Liver (tissue), 9 donors: ENCODE data around the gene CDKN1A. TPM values are rescaled to one million over a fixed set of nuclear protein-coding genes. Genes with fewer than 3 reads are reported as not detected.

ENCODE experiments used
- DNase-seq: peaks from one replicate; pipeline ENCODE4 v3.0.0-alpha.2; 2017; ENCODE audit warnings: low spot score
- H3K27ac ChIP-seq, 2 donors: one replicate each; pipeline ENCODE4 v1.7.0; 2013; ENCODE audit warnings: inconsistent platforms in 2 of 2, low read length in 2 of 2, control low read depth in 1 of 2, low read depth in 1 of 2, mild to moderate bottlenecking in 1 of 2
- H3K27me3 ChIP-seq, 4 donors: one replicate each; pipeline versions ENCODE4 v1.6.1 to v1.7.0; 2013; ENCODE audit warnings: low read length in 3 of 4, inconsistent platforms in 1 of 4, mild to moderate bottlenecking in 1 of 4, moderate library complexity in 1 of 4; ENCODE audit not compliant: control insufficient read depth in 4 of 4, insufficient read depth in 4 of 4
- H3K36me3 ChIP-seq, 4 donors: one replicate each; pipeline versions ENCODE4 v1.6.1 to v1.7.0; 2013; ENCODE audit warnings: low read length in 3 of 4, mild to moderate bottlenecking in 3 of 4, low read depth in 1 of 4, moderate library complexity in 1 of 4; ENCODE audit not compliant: control insufficient read depth in 4 of 4, insufficient read depth in 3 of 4
- H3K4me1 ChIP-seq, 4 donors: one replicate each; pipeline versions ENCODE4 v1.6.1 to v1.7.0; 2013; ENCODE audit warnings: low read length in 3 of 4, mild to moderate bottlenecking in 3 of 4, moderate library complexity in 1 of 4; ENCODE audit not compliant: control insufficient read depth in 4 of 4, insufficient read depth in 4 of 4
- H3K4me3 ChIP-seq, 3 donors: one replicate each; pipeline versions ENCODE4 v1.6.1 to v1.7.0; 2013; ENCODE audit warnings: low read length in 3 of 3, control low read depth in 1 of 3, low read depth in 1 of 3, mild to moderate bottlenecking in 1 of 3
- H3K9ac ChIP-seq, 2 donors: one replicate each; pipeline ENCODE4 v1.7.0; 2013; ENCODE audit warnings: low read length in 2 of 2, mild to moderate bottlenecking in 2 of 2, moderate library complexity in 2 of 2, control low read depth in 1 of 2, low read depth in 1 of 2
- H3K9me3 ChIP-seq, 4 donors: one replicate each; pipeline versions ENCODE4 v1.6.1 to v1.7.0; 2013; ENCODE audit warnings: low read length in 3 of 4; ENCODE audit not compliant: control insufficient read depth in 4 of 4
- EGR1 ChIP-seq, 2 donors: IDR thresholded peaks; 2 replicates each; pipeline ENCODE4 v1.6.1; 2016 to 2018; ENCODE audit warnings: antibody characterized with exemption in 2 of 2, low read depth in 2 of 2
- FOXA2 ChIP-seq: IDR thresholded peaks from 2 replicates; pipeline ENCODE4 v1.6.1; 2016; ENCODE audit warnings: antibody characterized with exemption
- GABPA ChIP-seq, 2 donors: IDR thresholded peaks in 1 of 2; conservative IDR thresholded peaks in 1 of 2; 2 replicates each; pipeline ENCODE4 v1.6.1; 2016; ENCODE audit warnings: antibody characterized with exemption in 2 of 2, mild to moderate bottlenecking in 1 of 2, moderate library complexity in 1 of 2
- HNF4A ChIP-seq, 2 donors: conservative IDR thresholded peaks; 2 replicates each; pipeline ENCODE4 v1.6.1; 2016; ENCODE audit warnings: antibody characterized with exemption in 2 of 2, mild to moderate bottlenecking in 2 of 2
- HNF4G ChIP-seq: IDR thresholded peaks from 2 replicates; pipeline ENCODE4 v1.6.1; 2016; ENCODE audit warnings: antibody characterized with exemption
- JUND ChIP-seq, 2 donors: IDR thresholded peaks; 2 replicates each; pipeline ENCODE4 v1.6.1; 2016; ENCODE audit warnings: antibody characterized with exemption in 2 of 2
- MAX ChIP-seq: IDR thresholded peaks from 2 replicates; pipeline ENCODE4 v1.6.1; 2016; ENCODE audit warnings: antibody characterized with exemption
- NR2F2 ChIP-seq: IDR thresholded peaks from 2 replicates; pipeline ENCODE4 v1.6.1; 2016; ENCODE audit warnings: antibody characterized with exemption
- RAD21 ChIP-seq, 2 donors: IDR thresholded peaks; 2 replicates each; pipeline ENCODE4 v1.6.1; 2016; ENCODE audit warnings: antibody characterized with exemption in 2 of 2, mild to moderate bottlenecking in 2 of 2
- RXRA ChIP-seq, 2 donors: IDR thresholded peaks; 2 replicates each; pipeline ENCODE4 v1.6.1; 2017 to 2018; ENCODE audit warnings: antibody characterized with exemption in 2 of 2, mild to moderate bottlenecking in 1 of 2
- SP1 ChIP-seq: IDR thresholded peaks from 2 replicates; pipeline ENCODE4 v1.6.1; 2018; ENCODE audit warnings: antibody characterized with exemption, mild to moderate bottlenecking
- TAF1 ChIP-seq: conservative IDR thresholded peaks from 2 replicates; pipeline ENCODE4 v1.6.1; 2016; ENCODE audit warnings: antibody characterized with exemption, mild to moderate bottlenecking
- YY1 ChIP-seq: IDR thresholded peaks from 2 replicates; pipeline ENCODE4 v1.6.1; 2016; ENCODE audit warnings: antibody characterized with exemption, mild to moderate bottlenecking
- ZBTB33 ChIP-seq: IDR thresholded peaks from 2 replicates; pipeline ENCODE4 v1.6.1; 2016; ENCODE audit warnings: antibody characterized with exemption
- WGBS: extraction: QIAGEN DNeasy Blood & Tissue Kit; methylation state at CpG from one replicate; pipeline ENCODE4 v1.1.7; 2013; 5-methylcytosine and 5-hydroxymethylcytosine counted together
- polyA plus RNA-seq, 2 donors: library from polyadenylated mRNA; stranded (reverse) in 1 of 2; unstranded in 1 of 2; fragments of 200-250 nt in 1 of 2; fragments of >200 nt in 1 of 2; fragmentation: Nextera tagmentation in 1 of 2; extraction: Ambion mirVana in 1 of 2; gene quantifications; one replicate each; pipeline versions ENCODE4 v1.2.1 to v1.2.3, GENCODE V29; 2013 to 2015
- total RNA-seq, 2 donors: library from RNA; depleted of rRNA; stranded (reverse); fragments of >200 nt; gene quantifications; one replicate each; pipeline ENCODE4 v1.2.3, GENCODE V29; 2014
- TF ChIP-seq, protein P1 (sequence below): IDR thresholded peaks from 2 replicates; pipeline ENCODE4 v1.6.1; 2016; ENCODE audit warnings: antibody characterized with exemption, mild to moderate bottlenecking
- TF ChIP-seq, protein P2 (sequence below): IDR thresholded peaks from 2 replicates; pipeline ENCODE4 v1.6.1; 2016; ENCODE audit warnings: antibody characterized with exemption
- TF ChIP-seq, protein P3 (sequence below): fragments of 150-350 bp; IDR thresholded peaks from 2 replicates; pipeline ENCODE4 v1.5.1; 2017; ENCODE audit warnings: improper control_type of control experiment, low read depth, low read length; ENCODE audit not compliant: missing input control
- donor health status: healthy.
- donor health status: healthy.
- donor health status: healthy.
- donor health status: healthy.
- donor health status: healthy.

Gene CDKN1A
- total and polyA plus RNA-seq, 4 donors: 3.2 to 41.7 (median 20.5) TPM

GRCh38 chr6:36691011-36691410 is 12.5 kb downstream of the CDKN1A start:
- WGBS: 93% methylated on average over 4 of the region's 4 CpGs
- H3K9me3 ChIP-seq: no peaks in the 10 kb centered on the region
- TF ChIP-seq FOXA2 (no peak), ZBTB33 (no peak), RXRA (IDR thresholded peaks at IDR 0.05) (no peak), RAD21 (IDR thresholded peaks at IDR 0.05) (no peak), HNF4A (conservative IDR thresholded peaks at IDR 0.05) (no peak), YY1 (no peak), MAX (no peak), EGR1 (IDR thresholded peaks at IDR 0.05; ENCODE audit: low read depth in 2 of 2) (no peak), TAF1 (no peak), JUND (IDR thresholded peaks at IDR 0.05) (no peak), HNF4G (no peak), SP1 (no peak), GABPA (IDR thresholded peaks at IDR 0.05 in 1 of 2, conservative IDR thresholded peaks at IDR 0.05 in 1 of 2) (no peak)
- TF ChIP-seq, protein P1, sequence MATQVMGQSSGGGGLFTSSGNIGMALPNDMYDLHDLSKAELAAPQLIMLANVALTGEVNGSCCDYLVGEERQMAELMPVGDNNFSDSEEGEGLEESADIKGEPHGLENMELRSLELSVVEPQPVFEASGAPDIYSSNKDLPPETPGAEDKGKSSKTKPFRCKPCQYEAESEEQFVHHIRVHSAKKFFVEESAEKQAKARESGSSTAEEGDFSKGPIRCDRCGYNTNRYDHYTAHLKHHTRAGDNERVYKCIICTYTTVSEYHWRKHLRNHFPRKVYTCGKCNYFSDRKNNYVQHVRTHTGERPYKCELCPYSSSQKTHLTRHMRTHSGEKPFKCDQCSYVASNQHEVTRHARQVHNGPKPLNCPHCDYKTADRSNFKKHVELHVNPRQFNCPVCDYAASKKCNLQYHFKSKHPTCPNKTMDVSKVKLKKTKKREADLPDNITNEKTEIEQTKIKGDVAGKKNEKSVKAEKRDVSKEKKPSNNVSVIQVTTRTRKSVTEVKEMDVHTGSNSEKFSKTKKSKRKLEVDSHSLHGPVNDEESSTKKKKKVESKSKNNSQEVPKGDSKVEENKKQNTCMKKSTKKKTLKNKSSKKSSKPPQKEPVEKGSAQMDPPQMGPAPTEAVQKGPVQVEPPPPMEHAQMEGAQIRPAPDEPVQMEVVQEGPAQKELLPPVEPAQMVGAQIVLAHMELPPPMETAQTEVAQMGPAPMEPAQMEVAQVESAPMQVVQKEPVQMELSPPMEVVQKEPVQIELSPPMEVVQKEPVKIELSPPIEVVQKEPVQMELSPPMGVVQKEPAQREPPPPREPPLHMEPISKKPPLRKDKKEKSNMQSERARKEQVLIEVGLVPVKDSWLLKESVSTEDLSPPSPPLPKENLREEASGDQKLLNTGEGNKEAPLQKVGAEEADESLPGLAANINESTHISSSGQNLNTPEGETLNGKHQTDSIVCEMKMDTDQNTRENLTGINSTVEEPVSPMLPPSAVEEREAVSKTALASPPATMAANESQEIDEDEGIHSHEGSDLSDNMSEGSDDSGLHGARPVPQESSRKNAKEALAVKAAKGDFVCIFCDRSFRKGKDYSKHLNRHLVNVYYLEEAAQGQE: no peak
- TF ChIP-seq, protein P2, sequence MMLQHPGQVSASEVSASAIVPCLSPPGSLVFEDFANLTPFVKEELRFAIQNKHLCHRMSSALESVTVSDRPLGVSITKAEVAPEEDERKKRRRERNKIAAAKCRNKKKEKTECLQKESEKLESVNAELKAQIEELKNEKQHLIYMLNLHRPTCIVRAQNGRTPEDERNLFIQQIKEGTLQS: no peak
- TF ChIP-seq, protein P3, sequence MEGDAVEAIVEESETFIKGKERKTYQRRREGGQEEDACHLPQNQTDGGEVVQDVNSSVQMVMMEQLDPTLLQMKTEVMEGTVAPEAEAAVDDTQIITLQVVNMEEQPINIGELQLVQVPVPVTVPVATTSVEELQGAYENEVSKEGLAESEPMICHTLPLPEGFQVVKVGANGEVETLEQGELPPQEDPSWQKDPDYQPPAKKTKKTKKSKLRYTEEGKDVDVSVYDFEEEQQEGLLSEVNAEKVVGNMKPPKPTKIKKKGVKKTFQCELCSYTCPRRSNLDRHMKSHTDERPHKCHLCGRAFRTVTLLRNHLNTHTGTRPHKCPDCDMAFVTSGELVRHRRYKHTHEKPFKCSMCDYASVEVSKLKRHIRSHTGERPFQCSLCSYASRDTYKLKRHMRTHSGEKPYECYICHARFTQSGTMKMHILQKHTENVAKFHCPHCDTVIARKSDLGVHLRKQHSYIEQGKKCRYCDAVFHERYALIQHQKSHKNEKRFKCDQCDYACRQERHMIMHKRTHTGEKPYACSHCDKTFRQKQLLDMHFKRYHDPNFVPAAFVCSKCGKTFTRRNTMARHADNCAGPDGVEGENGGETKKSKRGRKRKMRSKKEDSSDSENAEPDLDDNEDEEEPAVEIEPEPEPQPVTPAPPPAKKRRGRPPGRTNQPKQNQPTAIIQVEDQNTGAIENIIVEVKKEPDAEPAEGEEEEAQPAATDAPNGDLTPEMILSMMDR: no peak
- peaks cover 0 to 5% (median 0%) of the 10 kb centered on the region in 4 donors for H3K27me3 ChIP-seq
- peaks cover 0 to 2% (median 0%) of the 10 kb centered on the region in 4 donors for H3K4me1 ChIP-seq
- peaks cover 2 to 11% (median 7%) of the 10 kb centered on the region in 4 donors for H3K36me3 ChIP-seq
- H3K9ac ChIP-seq: no peak overlapping the region
- H3K4me3 ChIP-seq: no peak overlapping the region
- H3K27ac ChIP-seq: no peak overlapping the region
- no peak for DNase-seq

DNA sequence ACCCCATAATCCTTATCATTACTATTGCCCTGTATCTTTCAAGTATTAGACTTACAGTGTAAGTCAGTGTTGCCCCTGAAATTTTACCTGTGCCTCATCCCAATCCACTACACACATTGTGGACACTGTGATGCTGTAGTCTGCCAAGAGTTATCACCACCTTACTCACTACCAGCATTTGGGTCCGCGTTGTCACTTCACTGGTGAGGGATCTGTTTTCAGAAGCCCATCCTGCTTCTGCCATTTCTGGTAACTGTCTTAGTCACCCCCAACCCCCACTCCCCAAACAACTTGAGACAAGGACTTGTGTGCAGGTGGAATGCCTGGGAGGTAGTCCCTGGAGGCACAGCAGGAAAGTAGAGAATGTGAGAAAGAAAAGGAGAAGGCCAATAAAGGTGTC is 13.1 kb downstream of the CDKN1A start:
- Histone ChIP-seq H3K27ac (no peak overlapping the region), H3K9ac (no peak overlapping the region), H3K36me3 (peaks cover 0 to 5% (median 2%) of the 10 kb centered on the region in 4 donors), H3K4me3 (no peak overlapping the region), H3K4me1 (peaks cover 0 to 2% (median 0%) of the 10 kb centered on the region in 4 donors), H3K9me3 (no peaks in the 10 kb centered on the region), H3K27me3 (peaks cover 0 to 5% (median 0%) of the 10 kb centered on the region in 4 donors)
- no peak for DNase-seq
- 94% methylated on average over 2 of the region's 2 CpGs for WGBS
- TF ChIP-seq NR2F2 (no peak), YY1 (no peak)
- TF ChIP-seq, protein P3: no peak
- TF ChIP-seq, protein P1: no peak
